Mesenteric fat pad (tissue), 1 donor: Measurements from ENCODE around the gene LRBA. TPM values are rescaled to one million over a fixed set of nuclear protein-coding genes. Genes with fewer than 3 reads are reported as not detected.

Experiments
- DNase-seq: peaks from one replicate; pipeline ENCODE4 v3.0.0-alpha.2; 2020; ENCODE audit warnings: low spot score
- total RNA-seq: library from RNA; stranded (reverse); fragmentation: NEBNext Ultra II Directional; extraction: Animal tissue kit (Norgen Biotek cat#: 25700); gene quantifications from one replicate; pipeline ENCODE4 v1.2.1, GENCODE V29; 2021
- donor health status: DM: yes; HTN: yes; CAD: no.

The LRBA gene
- total RNA-seq, 1 donor from 2014 or later: 25.6 TPM

GRCh38 chr4:150224896-150225591, 790.0 kb downstream of the LRBA start:
- DNase-seq: no peak

- DNase-seq: no peak
These were observed 795.2 kb downstream of the LRBA start for GRCh38 chr4:150219841-150220240.

GRCh38 chr4:150218447-150218846, 796.6 kb downstream of the LRBA start:
- DNase-seq: no peak

GRCh38 chr4:150217808-150218207, 797.3 kb downstream of the LRBA start:
- DNase-seq: no peak

GRCh38 chr4:150217192-150217591, 797.9 kb downstream of the LRBA start:
- DNase-seq: no peak

GRCh38 chr4:150216726-150217125, 798.4 kb downstream of the LRBA start:
- DNase-seq: no peak

GRCh38 chr4:150215601-150216000, 799.5 kb downstream of the LRBA start:
- DNase-seq: no peak

Other genes starting within 250 kb of the LRBA start
- 1,312 TPM for gene RPS3A, start 84.3 kb upstream of the LRBA start, total RNA-seq